DMS153 treated with DMSO at 0.1 percent for 48 hours (cell line): Measurements from ENCODE around the gene CDH12.
"Not testable (repeated sequence)": the region's sequence is repeated elsewhere in the genome, so short reads cannot be mapped to it uniquely, and the experiment has no call there.

Experiments
- DNase-seq: peaks from one replicate; lab custom pipeline; 2025; ENCODE audit not compliant: unreplicated experiment; lab: John Stamatoyannopoulos, UW

CDH12 gene

DNA sequence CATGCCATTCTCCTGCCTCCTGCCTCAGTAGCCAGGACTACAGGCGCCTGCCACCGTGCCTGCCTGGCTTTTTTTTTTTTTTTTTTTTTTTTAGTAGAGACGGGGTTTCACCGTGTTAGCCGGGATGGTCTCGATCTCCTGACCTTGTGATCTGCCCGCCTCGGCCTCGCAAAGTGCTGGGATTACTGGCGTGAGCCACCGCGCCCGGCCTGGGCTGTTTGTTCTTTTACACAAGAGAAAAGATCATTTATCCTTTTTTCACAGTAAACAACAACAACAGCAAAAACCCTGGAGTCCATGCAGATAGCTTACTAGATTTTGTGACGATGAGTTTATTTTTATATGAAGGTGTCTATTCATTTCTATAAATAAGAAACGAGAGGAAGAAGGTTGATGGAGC, 538.1 kb downstream of the CDH12 start:
- DNase-seq, result not testable (repeated sequence)

DNA sequence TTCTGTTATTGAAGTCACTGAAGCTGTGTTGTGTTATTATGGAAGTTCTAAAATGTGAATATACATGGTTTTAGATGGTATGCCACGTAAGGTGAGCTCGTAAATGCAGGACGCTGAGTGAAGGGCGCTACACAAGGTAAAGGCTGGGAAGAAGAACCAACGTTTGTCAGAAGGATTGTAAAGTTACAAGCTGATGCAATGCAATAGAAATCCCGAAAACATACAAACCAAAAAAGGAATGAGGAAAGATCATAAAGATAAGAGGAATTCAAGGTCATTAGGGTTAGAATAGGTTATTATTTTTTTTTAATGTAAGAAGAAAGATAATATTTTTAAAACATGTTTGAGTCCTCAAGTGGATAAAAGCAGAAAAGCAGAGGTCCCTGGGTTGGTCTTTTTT, 538.6 kb downstream of the CDH12 start:
- DNase-seq, result no peak

DNA sequence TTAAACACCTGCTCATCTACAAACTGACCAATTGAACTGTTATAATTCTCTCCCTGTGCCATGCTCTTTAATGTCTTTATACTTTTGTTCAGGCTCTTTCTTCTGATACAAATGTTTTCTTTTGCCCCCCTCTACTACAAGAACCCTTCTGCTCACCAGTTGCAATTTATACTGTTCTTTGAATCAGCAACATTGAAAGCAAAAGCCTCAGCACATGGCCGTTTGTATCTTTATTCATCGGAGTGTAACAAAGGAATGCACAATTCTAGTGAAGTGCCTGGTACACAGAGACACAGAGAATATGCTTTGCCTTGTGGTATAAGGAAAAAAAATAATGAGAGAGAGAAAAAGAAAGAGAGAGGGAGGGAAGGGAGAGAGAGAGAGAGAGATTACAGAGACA, 547.1 kb downstream of the CDH12 start:
- no peak for DNase-seq

DNA sequence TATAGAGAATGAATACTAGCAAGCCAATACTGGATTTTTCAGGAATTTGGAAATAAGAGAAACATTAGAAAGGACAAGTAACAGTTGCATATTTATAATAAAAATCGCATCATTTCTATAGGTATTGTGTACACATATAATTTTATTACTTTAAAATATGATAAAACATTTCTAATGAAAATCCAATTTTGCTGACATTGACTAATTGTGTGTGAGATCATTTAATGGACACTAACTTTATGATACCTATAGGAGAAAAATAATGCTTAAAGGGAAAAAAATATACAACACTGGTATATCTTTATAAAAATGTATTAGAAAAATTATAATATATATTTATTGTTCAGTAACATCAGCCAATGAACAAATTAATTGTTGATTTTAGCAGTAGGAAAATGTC, 557.3 kb downstream of the CDH12 start:
- no peak for DNase-seq

DNA sequence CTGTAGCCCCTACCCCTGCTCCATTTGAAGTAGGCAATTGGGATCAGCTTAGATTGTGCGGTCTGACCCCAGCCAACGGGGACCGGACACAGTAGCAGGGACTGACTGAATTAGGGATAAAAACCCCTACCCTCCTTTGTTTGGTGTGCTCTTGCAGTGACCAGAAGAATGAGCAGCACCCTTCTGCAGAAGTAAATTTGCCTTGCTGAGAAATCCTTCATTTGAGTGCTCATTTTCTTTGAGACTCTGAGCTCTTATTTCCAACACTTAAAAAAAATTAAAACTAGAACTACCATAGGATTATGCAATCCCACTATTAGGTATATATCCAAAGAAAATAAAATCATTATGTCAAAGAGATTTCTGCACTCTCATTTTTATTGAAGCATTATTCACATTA, 560.0 kb downstream of the CDH12 start:
- DNase-seq, result no peak

DNA sequence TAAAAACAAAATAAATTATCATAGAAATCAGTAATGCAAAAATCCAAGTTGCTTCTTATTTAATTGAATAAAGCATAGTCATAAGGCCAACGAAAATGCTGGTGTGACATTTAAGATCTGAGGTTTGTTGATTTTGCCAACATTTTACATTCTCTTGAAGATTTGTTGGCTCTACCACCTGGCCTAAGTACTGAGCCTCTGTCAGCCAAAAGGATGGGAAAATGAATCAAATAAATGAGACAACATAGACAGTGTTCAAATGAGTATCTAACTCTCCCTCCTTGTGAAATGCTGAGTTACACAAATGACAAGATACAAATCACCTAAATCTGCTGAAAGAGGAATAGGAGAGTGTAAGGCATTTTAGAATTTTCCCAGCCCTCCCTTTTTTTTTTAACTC, 575.0 kb downstream of the CDH12 start:
- DNase-seq, result no peak

DNA sequence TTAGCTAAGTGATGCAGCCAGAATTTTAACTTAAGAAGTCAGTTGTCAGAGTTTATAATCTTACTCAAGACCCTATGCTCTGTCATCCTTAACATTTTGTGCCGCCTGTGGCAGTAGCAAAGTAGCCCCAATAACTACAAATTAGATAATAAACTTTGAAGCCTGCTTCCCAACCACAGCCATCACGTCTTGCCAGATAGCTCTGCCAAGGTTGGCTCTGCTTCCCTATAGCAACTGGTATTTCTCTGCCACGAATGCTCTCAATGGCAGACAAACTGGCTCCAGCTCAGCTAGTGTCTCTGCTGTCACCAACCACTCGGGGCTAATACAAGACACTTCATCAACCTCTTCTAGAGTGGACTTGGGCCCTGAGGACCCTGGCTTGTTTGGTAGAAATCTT, 576.1 kb downstream of the CDH12 start:
- DNase-seq, result no peak

DNA sequence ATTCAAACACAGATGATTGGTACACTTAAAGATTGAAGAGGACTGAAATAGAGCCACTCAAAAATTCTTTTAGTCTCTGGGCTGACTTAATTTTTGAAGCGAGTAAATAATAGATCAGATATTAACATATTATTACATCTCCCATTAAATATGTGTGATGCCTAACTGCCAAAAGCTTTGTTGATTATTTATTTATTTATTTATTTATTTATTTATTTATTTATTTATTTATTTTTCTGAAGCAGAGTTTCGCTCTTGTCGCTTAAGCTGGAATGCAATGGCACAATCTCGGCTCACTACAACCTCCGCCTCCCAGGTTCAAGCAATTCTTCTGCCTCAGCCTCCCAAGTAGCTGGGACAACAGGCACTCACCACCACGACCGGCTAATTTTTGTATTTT, 587.3 kb downstream of the CDH12 start:
- DNase-seq, result not testable (repeated sequence)

DNA sequence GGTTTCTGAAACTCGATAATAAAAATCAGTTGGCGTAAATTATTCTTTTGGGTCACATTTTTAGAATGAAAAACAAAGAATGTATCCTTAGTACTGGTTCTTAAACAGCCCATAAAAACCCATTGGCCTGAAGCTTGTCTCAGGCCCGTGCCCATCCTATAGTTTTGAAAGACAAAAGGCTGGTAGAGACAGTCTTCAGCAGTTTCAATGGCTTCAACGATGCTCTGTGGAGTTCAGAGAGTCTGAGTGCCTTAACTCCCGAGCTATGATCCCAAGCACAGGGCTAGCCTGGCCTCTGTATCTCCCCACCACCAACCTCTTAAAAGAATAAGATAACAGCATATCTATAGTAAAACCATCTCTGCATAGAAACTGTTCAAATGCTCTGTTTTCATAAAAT, 595.0 kb downstream of the CDH12 start:
- DNase-seq, result no peak

DNA sequence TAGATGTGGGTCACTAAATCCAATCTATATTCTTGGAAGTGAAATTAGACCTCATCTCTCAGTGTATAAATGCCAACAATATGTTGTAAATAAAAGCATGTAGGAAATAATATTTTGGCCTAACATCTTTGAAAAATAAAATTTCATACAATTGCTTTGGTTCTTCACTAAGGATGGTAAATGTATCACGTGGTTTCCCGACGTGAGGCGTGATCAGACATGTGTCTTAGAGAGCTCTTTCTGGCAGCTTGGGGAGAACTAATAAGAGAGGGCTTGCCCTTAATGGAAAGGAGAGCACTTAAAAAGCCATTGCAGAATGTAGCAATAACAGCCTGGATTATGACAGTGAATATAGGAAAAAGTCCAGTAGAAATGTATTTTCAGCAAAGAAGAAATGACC, 602.6 kb downstream of the CDH12 start:
- DNase-seq, result no peak

DNA sequence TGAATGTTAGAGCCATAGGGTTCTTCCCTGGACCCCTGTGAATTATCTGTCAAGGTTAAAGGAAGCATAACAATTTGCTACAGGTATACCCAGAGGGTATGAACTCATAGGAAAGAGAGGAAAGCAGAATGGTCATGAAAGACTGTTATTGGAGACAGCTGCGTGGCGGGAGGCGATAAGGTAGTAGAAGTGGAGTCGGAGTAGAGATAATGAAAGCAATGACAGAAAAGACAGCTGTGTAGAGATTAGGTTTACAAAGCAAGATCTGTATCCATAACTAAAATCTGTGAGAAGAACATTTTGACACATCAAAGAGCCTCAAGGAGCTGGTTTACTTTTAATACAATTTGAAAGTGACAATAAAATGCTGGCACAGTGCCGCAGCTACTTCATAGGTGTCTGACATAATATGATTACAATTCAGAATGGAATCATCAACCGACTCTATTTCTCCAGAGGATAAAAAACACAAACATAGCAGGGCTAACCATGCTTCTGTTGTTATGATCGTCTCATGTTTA, 603.9 kb downstream of the CDH12 start:
- DNase-seq, result no peak

DNA sequence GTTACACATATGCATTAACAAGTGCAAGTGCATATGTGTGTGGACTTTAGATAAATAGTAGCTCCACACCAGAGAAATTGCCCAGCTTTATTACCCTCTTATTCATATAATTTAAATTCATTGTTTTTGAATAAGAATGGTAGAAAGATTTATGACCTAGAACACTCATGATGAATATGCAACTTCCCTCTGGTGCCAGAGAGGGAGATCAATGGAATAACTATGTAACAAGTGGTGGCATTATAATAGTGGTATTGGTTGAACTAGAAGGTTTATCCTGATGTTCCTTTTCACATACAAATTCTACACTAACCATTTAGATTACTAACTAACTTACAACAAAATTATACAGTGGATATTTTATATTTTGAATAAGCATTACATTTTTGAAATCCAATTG, 607.4 kb downstream of the CDH12 start:
- no peak for DNase-seq

DNA sequence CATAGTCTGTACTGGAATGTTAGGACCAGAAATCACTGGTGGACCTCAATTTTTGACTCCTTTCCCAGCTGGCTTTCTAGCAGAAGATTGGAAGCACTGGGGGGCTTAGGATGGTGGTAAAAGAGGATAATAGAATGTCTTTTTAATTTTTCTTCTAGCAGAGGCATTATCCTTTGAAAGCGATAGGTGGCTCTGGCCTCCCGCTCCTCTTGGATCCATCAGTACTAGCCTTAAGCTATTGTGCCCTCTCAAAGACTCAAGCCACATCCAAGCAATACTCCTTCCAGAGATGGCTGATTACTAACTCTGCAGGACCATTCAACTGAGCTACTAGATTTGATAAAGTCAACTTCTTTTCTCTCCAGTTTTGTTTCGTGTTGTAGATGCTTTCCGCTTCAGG, 610.6 kb downstream of the CDH12 start:
- DNase-seq, result no peak

DNA sequence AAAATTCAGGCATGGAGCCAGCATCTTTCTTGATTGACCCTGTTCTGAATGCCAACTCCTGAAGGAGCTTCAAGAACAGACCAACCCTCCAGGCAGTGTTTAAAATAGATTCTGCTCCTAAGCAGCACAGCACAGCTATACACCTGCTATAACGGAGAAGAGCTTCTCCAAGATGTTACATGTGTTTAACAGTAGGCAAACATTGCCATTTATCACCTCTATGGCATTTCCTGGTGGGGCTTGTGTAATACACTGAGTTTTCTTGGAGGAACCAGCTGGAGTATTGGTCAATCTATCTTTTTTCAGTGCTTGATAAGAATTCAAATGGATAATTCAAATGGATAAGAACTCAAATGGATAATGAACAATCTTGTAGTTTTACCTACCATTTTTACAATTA, 615.1 kb downstream of the CDH12 start:
- no peak for DNase-seq

DNA sequence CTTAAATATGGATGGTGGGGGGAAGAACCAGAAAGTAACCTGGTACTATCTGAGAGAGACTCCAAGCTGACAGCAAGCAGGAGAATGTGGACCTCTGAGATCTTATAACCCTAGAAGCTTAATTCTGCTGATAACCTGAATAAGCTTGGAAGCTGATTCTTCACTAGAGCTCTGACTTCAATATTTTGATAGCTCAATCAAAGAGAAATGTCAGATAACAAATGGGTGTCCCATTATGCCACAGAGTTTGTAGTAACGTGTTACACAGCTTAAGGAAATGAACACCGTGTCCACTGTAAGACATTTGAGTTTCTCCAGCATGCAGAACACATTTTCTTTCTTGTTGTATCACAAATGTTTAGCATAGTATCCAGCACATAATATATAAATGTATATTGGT, 626.7 kb downstream of the CDH12 start:
- DNase-seq, result no peak

DNA sequence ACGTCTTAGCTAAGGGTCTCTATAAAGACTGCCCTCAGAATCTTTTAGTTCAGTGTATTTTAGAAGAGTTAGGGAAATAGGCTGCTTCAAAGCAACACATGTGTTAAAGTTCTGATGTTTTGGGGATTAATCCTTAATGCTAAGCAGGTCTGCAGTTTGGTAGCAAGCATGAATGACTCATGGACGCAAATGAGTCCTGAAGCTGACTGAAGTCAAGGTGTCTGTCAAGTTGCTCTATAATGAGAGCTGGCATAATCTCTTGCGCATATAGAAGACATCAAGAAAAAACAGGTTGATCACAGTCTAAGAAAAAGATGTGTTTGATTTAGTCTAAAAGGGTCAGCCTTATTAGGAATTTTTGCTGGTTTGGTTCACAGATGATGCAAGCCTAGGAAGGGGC, 630.1 kb downstream of the CDH12 start:
- DNase-seq, result no peak

DNA sequence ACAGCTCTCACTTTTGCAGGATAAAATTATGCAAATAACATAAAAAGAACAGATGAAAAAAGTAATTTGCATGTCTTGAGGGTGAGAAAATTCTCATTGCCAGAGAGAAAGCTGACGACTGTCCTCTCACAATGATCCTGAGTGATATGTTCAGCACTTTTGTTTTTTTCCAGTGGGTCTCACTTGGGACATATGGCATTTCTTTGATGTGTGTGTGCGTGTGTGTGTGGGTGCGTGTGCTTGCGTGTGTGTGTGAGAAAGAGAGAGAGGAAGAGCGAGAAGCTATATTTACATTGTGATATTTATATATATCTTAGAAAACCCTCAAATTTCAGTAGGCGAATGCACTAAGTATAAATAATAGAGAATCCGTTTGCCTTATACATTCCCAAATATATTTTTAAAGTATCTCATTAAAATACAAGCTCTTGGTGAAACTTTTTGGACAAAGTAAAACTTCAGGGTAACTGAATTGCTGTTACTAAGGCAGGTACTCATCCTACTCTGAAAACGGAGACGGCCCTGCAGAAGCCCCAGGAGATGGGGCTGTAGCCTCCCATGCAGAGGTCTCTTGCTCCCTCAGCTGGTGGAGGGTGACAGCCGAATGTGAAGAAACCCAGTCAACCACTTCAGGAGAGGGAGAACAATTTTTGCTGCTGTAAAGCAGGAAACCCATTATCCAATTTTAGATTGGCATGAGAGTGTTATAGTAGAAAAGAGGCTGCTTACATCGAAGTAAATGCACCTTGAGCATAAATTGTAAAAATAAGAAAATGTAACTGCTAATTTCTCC, 639.2 kb downstream of the CDH12 start:
- DNase-seq, result not testable (repeated sequence)

DNA sequence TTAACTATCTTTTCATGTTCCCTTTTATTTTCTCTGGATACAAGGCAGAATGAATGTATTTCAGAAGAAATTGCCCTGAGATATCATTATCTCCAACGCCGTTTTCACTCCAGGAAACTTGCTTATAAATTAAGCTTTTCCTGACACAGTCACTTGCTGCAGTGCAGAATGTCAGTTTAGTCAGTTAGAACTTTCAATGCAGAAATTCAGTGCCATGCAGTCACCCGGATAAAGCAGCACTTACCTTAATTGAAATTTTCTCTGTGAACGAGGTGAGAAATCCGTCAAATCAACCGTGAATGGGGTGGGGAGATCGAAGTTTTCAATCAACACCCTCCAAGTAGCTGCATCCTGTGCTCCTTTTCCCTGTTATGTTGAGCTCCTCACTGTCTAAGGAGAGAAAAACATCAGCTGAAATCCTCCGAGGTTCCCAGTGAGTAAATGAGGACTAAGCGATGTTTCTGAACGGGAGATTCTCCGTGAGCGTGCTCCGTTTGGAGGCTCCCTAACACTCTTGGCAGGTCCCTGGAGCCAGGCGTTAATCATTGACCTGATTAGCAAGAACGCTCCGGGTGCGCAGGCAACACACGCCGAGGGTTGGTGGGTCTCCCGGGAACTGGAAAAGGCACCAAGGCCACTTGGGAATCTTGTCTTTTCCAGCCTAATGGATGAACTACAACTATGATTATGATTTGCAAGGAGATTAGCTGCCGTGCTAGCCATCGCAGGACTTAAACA, 640.7 kb downstream of the CDH12 start:
- not testable (repeated sequence) for DNase-seq

DNA sequence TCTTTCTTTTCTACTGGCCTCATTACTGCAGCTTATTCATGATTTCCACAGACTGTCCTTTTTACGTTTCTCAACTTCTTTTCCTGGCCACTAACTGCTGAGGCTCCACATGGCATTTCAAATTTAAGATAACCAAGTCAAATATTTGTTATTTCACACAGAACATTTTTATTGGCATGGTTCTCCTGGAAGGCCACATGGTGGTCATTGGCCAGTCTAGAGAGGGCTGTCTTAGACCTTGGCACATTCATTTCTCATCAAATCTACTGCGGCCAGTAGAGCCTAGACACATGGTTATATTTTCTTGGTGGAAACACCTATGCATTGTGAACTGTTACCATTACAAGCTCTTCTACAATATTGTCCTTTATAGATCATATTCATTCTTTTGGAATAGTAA, 644.7 kb downstream of the CDH12 start:
- DNase-seq, result not testable (repeated sequence)

DNA sequence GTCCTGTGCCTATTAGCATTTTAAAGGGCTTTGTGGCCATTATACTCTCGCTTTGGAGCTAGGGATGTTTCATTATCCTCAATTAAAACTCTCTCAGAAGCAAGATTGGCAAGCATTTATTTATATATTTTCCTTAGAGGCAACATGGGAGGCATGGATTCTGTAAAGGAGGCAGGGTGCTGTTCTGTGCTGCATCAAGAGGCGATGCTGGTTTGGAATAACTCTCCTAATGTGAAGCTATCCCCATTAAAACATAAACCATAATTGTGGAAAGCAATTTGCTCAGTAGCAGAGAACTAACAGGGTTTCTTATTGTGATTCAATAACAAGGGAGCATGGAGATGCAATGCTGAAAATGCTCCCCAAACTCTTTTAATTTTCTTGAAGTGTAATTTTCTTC, 664.5 kb downstream of the CDH12 start:
- not testable (repeated sequence) for DNase-seq

DNA sequence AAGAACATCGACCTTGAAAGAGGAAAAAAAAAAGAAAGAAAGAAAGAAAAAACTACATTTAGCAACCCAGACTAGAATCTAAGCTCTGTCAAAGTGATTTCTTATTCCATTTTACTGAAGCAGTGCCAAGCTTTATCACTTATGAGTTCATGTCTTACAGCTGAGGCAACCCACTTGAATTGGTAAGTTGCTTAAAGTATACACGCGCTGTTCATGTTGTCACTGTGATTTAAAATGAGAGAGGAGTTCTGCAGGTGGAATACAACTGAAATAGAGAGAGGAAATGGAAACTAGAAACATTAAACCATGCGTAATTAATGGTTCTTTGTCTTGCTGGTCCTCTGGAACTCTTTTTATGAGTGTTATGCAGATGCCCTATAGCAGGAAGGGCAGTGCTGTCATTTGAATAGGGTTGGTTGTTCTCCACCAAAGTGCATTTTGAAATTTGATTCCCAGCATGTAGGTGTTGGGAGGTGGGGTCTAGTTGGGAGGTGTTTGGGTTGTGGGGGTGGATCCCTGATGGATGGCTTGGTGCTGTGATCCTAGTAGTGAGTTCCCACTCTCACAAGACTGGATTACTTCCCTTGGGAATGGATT, 665.4 kb downstream of the CDH12 start:
- DNase-seq, result not testable (repeated sequence)

DNA sequence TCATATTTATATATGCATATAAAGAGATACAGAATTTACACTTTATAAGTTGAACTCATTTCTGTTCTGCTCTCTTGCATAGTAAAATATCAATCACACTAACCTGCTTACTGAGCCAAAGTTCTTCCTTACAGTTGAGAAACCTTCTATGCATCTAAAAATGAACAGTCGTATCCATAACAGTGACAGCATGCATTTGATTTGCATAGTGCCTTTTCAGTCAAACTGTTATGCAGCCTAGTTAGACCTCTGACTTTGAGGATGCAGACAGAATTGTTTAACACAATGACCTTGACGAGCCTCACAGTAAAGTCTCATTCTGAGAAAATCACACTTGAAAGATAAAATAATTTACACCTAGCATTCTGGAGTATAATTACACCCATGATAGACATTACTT, 683.9 kb downstream of the CDH12 start:
- not testable (repeated sequence) for DNase-seq
